ENCODE data around the gene RNPEP. TPM values are rescaled to one million over a fixed set of nuclear protein-coding genes. Genes with fewer than 3 reads are reported as not detected.

Gene RNPEP
- total RNA-seq: 10 to 100 TPM; 46.6 to 73.5 TPM
- 46.5 TPM for polyA plus RNA-seq (2013, experiment 1 of 2)
- 49.5 TPM for polyA plus RNA-seq (2013, experiment 2 of 2)
- long read RNA-seq, experiment 1, transcript RNPEP-201 (11 exons, 2,427 nt): major isoform, 21 of 38 reads
- long read RNA-seq, experiment 1, partial matches to known transcripts: 11 of 38 reads
- long read RNA-seq, experiment 1, other reads (novel, unspliced or antisense): 6 of 38 reads
- long read RNA-seq, experiment 2, transcript RNPEP-201 (11 exons, 2,427 nt): major isoform, 159 of 192 reads
- long read RNA-seq, experiment 2, partial matches to known transcripts: 9 of 192 reads
- long read RNA-seq, experiment 2, other reads (novel, unspliced or antisense): 24 of 192 reads
- long read RNA-seq, experiment 3, transcript RNPEP-201 (11 exons, 2,427 nt): major isoform, 9 of 21 reads
- long read RNA-seq, experiment 3, partial matches to known transcripts: 6 of 21 reads
- long read RNA-seq, experiment 3, other reads (novel, unspliced or antisense): 6 of 21 reads
- long read RNA-seq, experiment 4, partial matches to known transcripts: 0 of 1 reads
- long read RNA-seq, experiment 4, other reads (novel, unspliced or antisense): 1 of 1 reads

- peaks cover 16% of the 10 kb centered on the region for H3K27me3 Mint-ChIP-seq (ENCODE audit: insufficient read depth)
- TF ChIP-seq CTCF (conservative IDR thresholded peaks at IDR 0.05): peak; percentile 49
- H3K4me3 ChIP-seq (ENCODE audit: low read length): peak within 1 kb of the TSS; percentile 86
- H3K36me3 Mint-ChIP-seq (ENCODE audit: low read depth): peaks cover 4% of the 10 kb centered on the region
- H3K27ac ChIP-seq (ENCODE audit: low read depth, low read length): peak within 1 kb of the TSS; percentile 60
- H3K27me3 ChIP-seq (ENCODE audit: control insufficient read depth, insufficient read depth, low read length, poor library complexity, severe bottlenecking): no peaks in the 10 kb centered on the region
- H3K9me3 ChIP-seq (ENCODE audit: control insufficient read depth, low read length): no peaks in the 10 kb centered on the region
- H3K4me3 Mint-ChIP-seq: peak within 1 kb of the TSS; percentile 77
- peak; percentile 90 for DNase-seq
- WGBS, 2 experiments (ENCODE audit: insufficient coverage in 1 of 2, insufficient read length in 1 of 2): 0 to 1% methylated on average over 20 to 80 of the region's 80 CpGs
- peak within 1 kb of the TSS; percentile 80 for H3K27ac Mint-ChIP-seq
- H3K4me1 Mint-ChIP-seq: peaks cover 6% of the 10 kb centered on the region
- H3K36me3 ChIP-seq (ENCODE audit: control insufficient read depth, insufficient read depth, low read length): no peaks in the 10 kb centered on the region
- no peaks in the 10 kb centered on the region for H3K9me3 Mint-ChIP-seq
- H3K4me1 ChIP-seq (ENCODE audit: control insufficient read depth, insufficient read depth, low read length): no peaks in the 10 kb centered on the region
- peak within 1 kb of the TSS; percentile 66 for H3K9ac ChIP-seq (ENCODE audit: extremely low read depth, low read length, poor library complexity, severe bottlenecking)
Measured at GRCh38 chr1:201982623-201983379, at the start of gene RNPEP. RNPEP (plus strand) TSS chr1:201982648; CDS start chr1:201982667, 19 bp downstream.

GRCh38 chr1:201933840-201934430, 48.5 kb upstream of the RNPEP start:
- Histone ChIP-seq H3K36me3 (ENCODE audit: control insufficient read depth, insufficient read depth, low read length) (no peaks in the 10 kb centered on the region), H3K27ac (ENCODE audit: low read depth, low read length) (no peak overlapping the region), H3K4me3 (ENCODE audit: low read length) (no peak overlapping the region), H3K9me3 (ENCODE audit: control insufficient read depth, low read length) (no peaks in the 10 kb centered on the region), H3K27me3 (ENCODE audit: control insufficient read depth, insufficient read depth, low read length, poor library complexity, severe bottlenecking) (peaks cover 13% of the 10 kb centered on the region), H3K4me1 (ENCODE audit: control insufficient read depth, insufficient read depth, low read length) (no peaks in the 10 kb centered on the region), H3K9ac (ENCODE audit: extremely low read depth, low read length, poor library complexity, severe bottlenecking) (no peak overlapping the region)
- Mint-ChIP-seq H3K4me3 (no peak overlapping the region), H3K27ac (no peak overlapping the region), H3K9me3 (no peaks in the 10 kb centered on the region), H3K4me1 (peaks cover 3% of the 10 kb centered on the region), H3K27me3 (ENCODE audit: insufficient read depth) (peaks cover 8% of the 10 kb centered on the region), H3K36me3 (ENCODE audit: low read depth) (no peaks in the 10 kb centered on the region)
- no peak for DNase-seq
- TF ChIP-seq CTCF (conservative IDR thresholded peaks at IDR 0.05): no peak
- 88 to 89% methylated on average over 4 to 5 of the region's 5 CpGs for WGBS, 2 experiments (ENCODE audit: insufficient coverage in 1 of 2, insufficient read length in 1 of 2)

- no peak overlapping the region for H3K4me3 ChIP-seq (ENCODE audit: low read length)
- no peak overlapping the region for H3K27ac ChIP-seq (ENCODE audit: low read depth, low read length)
- peaks cover 11% of the 10 kb centered on the region for H3K4me1 Mint-ChIP-seq
- H3K9me3 Mint-ChIP-seq: no peaks in the 10 kb centered on the region
- no peak overlapping the region for H3K27ac Mint-ChIP-seq
- DNase-seq: no peak
- H3K4me3 Mint-ChIP-seq: no peak overlapping the region
- peaks cover 8% of the 10 kb centered on the region for H3K27me3 Mint-ChIP-seq (ENCODE audit: insufficient read depth)
- H3K4me1 ChIP-seq (ENCODE audit: control insufficient read depth, insufficient read depth, low read length): no peaks in the 10 kb centered on the region
- no peaks in the 10 kb centered on the region for H3K9me3 ChIP-seq (ENCODE audit: control insufficient read depth, low read length)
- H3K27me3 ChIP-seq (ENCODE audit: control insufficient read depth, insufficient read depth, low read length, poor library complexity, severe bottlenecking): peaks cover 13% of the 10 kb centered on the region
- no peak for TF ChIP-seq CTCF (conservative IDR thresholded peaks at IDR 0.05)
- 99% methylated on average over 5 of the region's 5 CpGs; no CpG with 5 or more reads in 1 of the 2 experiments for WGBS, 2 experiments (ENCODE audit: insufficient coverage in 1 of 2, insufficient read length in 1 of 2)
- no peaks in the 10 kb centered on the region for H3K36me3 Mint-ChIP-seq (ENCODE audit: low read depth)
- H3K36me3 ChIP-seq (ENCODE audit: control insufficient read depth, insufficient read depth, low read length): no peaks in the 10 kb centered on the region
- no peak overlapping the region for H3K9ac ChIP-seq (ENCODE audit: extremely low read depth, low read length, poor library complexity, severe bottlenecking)
Measured at GRCh38 chr1:201937624-201938213, 44.7 kb upstream of the RNPEP start.
